GM19238 (cell line): ENCODE results near the gene GFRA1.
"Not testable (repeated sequence)": the region's sequence is repeated elsewhere in the genome, so short reads cannot be mapped to it uniquely, and the experiment has no call there.

ENCODE experiments used
- DNase-seq: peaks from one replicate; pipeline ENCODE4 v3.0.0; 2011; ENCODE audit warnings: low spot score; ENCODE audit not compliant: insufficient read length

Gene GFRA1

DNA sequence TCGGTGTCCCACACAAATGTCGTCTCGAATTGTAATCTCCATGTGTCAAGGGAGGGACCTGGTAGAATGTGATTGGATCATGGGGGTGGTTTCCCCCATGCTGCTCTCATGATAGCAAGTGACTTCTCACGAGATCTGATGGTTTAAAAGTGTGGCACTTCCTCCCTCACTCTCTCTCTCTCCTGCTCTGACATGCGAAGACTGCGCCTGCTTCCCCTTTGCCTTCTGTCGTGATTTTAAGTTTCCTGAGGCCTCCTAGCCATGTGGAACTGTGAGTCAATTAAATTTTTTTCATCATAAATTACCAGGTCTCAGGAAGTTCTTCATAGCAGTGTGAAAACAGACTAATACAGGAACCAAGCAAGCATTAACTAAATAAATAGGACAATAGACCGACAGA lies 229.1 kb downstream of the GFRA1 start:
- no peak for DNase-seq

DNA sequence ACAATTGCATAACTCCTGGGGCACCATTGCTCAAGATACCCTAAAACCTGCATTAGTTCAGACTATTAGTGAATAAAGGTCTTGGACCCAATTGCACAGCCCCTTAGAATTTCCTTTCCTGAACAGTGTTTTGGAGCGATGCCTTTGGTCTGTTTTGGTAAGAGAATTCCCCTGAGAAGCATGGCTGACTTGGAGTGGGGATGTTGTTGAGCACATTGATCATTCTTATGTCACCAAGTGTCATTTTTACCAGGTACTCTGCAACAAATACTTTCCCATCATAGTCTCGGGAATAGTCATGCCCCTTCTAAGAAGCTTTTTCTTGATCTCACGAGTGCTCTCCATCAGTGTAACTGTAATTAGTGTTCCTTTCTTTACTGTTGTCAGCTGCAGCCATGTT lies 229.7 kb downstream of the GFRA1 start:
- DNase-seq: no peak

DNA sequence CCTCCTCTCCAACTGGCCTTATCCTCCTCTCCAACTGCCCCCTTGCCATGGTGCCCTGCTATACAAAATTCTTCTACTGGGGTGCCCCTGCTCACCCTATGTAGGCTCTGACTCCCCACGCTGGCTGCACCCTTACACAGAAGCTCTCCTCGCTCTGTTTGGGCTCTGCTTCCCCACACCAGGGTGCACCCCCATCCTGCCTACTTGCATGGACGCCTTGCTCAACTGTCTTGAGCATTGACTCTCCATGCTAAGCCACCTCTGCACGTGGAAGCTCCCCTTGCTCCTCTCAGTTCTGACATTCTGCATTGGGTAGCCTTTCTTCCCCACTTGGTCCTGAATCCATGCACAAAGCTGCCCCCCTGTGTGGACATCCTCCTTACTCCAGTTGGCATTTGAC lies 231.1 kb downstream of the GFRA1 start:
- no peak for DNase-seq

DNA sequence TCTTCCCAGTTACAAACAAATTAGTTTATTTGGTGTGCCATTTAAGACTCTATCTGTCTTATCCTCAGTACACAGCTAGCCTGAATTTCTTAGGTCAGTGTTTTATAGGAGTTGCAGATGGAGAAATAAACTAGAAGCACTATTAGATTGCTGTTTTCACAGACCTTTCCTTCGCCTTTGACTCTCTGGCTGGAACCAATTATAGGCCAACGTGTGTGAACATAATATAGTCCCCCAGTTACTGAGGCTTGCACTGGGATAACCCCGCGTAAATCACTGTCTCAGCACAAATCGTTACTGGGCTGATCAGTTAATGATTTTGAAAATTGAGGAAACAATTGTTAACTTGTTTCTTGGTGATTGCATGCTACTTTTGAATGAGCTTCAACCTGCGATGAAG lies 233.4 kb downstream of the GFRA1 start:
- no peak for DNase-seq

DNA sequence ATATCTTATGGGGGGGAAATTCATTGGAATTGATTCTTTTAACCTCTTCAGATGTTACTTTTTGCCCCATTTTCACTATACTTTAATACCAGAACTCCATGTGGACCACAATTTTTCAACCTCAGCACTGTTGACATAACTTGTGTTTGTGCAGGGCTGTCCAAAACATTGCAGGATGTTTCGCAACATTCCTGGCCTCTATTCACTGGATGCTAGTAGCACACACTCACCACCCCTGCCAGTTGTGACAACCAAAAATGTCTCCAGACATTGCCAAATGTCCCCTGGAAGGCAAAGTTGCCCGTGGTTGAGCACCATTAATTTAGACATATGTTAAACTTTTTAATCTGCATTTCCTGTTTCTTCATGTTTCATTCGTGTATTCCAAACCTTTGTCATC lies 234.7 kb downstream of the GFRA1 start:
- no peak for DNase-seq

DNA sequence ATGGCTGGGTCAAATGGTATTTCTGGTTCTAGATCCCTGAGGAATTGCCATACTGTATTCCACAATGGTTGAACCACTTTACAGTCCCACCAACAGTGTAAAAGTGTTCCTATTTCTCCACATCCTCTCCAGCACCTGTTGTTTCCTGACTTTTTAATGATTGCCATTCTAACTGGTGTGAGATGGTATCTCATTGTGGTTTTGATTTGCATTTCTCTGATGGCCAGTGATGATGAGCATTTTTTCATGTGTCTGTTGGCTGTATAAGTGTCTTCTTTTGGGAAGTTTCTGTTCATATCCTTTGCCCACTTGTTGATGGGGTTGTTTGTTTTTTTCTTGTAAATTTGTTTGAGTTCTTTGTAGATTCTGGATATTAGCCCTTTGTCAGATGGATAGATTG lies 237.6 kb downstream of the GFRA1 start:
- DNase-seq: not testable (repeated sequence)

DNA sequence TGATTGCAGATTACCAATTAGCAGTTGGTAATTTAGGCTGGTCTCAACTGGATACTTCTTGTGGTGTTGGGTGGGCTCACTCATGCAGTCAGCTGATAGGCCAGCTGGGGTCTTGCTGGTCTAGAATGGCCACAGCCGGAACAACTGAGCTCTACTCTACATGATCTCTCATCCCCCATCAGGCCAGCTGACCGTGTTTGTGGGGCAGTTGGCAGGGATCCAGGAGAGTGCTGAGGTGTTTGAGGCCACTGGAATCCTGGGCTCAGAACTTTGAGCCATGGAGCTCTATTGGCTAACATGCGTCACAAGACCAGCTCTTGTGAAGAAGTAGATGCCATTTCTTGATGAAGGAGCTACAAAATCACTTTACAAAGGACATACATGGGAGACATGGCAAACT lies 242.4 kb downstream of the GFRA1 start:
- no peak for DNase-seq

DNA sequence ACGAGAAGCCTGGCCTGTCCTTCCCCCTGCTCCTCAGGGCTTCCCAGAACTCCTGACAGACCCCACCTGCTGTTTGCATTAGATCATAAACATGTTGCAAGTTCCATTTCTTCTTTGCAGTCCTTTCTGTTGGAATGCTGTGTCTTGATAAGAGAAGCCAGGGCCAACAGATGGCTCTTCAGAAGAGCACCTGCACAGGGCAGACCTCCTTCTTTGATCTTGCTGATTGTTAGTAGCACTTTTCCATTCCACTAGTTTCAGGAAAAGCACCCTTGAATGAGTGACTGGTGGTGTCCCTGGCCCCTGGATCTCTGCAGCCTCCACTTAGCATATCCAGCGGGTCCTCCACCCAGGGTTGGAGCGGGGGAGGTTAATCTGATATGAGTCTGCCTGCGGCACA lies 243.2 kb downstream of the GFRA1 start:
- DNase-seq: no peak

DNA sequence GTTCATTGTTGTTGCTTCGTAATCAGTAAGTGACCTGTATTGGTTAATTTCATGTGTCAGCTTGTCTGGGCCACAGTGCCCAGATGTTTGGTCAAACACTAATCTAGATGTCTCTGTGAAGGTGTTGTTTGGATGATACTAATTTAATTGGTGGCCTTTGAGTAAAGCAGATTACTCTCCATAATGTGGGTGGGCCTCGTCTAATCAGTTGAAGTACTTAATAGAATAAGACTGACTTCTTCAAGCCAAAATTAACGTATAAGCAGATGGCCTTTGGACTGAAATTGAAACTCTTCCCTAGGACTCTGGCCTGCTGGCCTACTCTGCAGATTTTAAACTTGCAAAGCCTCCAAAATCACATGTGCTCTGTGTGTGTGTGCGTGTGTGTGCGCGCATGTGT lies 245.7 kb downstream of the GFRA1 start:
- DNase-seq: no peak

DNA sequence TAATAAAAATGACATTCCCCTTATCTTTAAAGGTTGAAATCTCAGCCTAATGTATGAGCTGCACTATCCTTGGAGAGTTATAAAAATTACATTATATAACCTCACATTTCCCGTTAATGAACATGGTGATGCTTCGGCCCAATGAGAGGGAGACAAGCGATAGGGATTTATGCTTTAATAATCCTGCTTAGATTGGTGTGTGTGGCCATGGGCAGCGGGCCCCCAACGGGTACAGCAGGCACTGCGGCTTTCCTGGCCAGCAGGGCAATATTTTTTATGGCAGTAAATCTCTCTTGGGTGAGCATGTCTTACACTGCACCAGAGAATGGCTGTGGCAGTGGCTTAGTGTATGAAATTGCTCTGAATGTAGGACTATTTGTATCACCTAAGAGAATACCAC lies 246.3 kb downstream of the GFRA1 start:
- DNase-seq: no peak

DNA sequence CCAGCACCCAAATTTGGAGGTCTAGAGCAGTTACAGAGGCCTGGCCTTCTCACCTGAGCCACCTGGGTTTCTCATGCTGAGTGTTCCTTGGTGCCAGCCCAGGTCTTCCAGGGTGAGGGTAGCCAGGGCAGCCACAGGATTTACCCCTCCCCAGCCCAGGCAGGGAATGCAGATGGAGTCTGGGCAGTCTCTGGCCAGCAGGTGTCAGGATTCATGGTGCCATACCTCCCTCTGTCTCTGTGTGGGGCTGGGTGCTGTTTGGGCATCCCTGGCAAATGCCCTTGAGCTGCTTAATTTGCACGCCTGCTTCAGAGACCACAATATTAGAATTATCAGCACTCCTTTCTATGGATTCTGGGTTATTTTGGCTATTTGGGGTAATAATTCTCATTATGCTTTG lies 246.7 kb downstream of the GFRA1 start:
- DNase-seq: no peak

DNA sequence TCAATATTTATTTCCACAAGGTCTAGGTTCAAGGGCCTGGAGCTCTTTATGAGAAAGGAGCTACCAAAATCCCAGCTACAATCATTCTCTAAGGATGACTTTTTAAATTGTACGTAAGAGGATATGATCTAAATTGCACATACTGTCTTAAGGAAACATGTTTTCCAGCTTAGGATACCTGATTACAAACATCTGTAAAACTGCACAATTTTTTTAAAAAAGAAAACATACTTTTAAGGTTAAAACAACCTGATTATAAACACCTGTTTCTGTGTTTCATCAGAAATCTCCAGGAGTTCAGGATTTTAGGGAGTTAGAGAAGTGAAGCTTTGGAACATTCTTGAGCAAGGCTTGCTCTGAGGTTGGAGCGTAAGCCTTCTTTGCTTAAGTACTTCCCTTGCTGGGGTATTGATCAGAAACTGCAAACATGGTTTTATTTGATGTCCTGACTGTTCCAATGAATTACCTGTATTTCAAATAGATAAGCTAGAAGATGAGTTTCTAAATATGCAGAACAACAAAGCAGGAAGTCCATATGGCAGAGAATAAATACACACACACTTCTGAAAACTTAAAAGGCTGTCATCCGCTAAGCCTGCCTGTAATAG lies 248.6 kb downstream of the GFRA1 start:
- no peak for DNase-seq

DNA sequence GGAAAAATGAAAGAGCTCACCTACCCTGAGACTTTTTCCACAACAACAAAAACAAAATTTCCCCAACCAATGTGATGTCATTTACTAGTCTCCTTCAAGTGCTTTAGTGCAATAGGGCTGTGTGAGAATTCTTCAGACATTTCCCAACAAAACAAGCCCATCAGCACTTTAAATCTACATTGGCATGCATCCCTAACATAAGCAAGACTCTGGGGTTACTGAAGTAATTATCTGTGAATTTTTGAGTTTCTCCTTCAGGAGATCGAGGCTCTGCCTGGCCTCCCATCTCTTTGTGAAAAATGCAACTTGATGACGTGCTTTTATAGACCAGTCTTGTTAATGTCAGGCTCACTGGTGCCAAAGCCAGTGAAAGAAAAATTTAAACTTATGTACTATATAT lies 255.6 kb downstream of the GFRA1 start:
- DNase-seq: no peak

DNA sequence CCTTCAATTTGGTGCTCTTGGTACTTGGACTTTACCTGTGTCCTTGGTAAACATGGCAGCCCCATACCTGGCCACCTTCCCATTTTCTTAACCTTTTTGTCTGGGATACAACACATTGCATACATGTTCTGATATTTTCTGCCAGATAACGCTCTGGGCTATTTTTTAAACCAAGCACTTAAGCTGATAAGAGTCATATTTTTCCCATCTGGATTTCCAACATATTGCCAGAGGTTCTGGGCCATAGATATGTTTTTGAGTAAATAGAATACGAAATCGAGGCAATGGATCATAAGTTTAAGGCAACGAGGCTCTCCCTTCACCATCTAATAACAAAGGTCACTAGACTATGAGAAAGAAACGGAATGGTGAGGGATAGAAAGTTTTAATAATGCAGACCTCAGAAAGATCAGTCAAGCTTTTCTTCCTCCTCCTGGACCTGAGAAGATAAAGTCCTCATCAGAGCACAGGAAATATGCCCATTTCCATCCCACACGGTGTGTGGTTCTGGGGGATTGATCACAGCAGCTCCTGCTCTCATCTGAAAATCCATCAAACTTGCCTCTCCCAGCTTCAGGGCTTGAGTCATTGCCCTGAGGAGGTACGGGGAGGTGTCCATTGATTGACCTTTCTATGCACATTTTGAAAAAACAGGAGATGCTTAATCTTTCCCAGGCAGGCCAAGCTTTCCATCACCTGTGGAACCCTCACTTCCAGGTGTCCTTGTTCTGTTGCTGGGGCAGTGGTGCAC lies 257.2 kb downstream of the GFRA1 start:
- DNase-seq: no peak

DNA sequence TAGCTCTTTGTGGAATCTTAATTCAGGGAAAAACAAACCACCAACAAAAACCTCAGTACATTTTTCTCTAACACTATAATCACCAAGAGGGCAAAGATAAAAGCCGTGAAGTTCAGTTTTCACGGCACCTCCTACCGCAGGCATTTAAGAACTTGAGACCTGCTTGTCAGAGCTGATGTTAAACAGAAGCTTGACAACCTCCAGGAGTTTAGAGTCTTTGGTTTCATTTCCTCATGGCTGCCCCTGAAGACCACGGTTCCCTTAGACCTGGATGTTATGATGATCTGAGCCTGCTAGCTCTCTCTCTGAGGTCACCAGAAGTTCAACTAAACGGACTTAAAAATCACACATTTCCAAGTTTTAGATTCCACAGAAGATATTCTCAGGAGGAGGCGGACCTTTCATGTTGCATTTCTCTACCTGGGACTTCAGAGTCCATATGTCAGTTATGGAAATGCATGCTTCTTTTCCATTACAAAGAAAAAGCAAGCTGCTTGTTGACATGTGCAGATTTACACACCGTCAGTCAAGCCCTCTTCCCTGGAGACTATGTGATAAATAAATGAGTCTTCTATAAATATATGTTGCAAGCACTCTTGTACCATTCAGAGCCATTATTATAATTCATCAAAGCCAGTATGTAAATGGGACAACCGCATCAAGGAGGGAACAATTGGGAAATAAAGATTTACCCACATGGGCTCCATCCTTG lies 258.0 kb downstream of the GFRA1 start:
- DNase-seq: no peak

DNA sequence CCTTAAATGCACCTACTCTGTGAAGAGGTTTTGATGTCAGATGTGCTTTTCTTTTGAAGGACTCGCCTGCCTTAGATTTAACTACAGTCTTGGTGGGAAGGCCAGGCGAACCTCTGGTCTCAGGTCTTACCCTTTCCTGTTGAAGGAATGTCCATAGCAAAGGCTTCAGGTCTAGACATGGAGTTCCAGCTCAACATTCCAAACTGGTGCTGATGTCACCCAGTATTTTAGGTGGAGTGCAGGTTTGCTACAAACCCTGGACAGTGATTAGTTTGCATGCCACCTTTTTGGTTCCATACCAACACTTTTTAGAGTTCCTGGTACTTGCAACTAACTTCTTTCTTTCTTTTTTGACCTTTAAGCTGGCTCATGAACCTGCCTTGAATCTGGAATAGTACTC lies 258.7 kb downstream of the GFRA1 start:
- no peak for DNase-seq

DNA sequence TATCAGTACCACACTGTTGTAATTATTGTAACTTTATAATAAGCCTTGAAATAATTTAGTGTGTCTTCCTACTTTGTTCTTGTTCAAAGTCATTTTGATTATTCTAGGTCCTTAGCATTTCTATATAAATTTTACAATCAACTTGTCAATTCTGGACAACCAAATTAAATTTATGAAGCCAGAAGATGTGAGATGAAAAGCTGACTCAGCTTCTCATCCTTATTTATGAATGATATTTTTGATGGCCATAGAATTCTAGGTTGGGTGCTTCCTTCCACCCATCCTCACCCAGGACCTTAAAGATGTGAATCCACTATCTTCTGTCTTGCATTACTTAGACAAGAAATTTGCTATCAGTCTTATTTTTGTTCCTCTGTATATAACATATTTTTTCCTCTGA lies 261.1 kb downstream of the GFRA1 start:
- DNase-seq: no peak

DNA sequence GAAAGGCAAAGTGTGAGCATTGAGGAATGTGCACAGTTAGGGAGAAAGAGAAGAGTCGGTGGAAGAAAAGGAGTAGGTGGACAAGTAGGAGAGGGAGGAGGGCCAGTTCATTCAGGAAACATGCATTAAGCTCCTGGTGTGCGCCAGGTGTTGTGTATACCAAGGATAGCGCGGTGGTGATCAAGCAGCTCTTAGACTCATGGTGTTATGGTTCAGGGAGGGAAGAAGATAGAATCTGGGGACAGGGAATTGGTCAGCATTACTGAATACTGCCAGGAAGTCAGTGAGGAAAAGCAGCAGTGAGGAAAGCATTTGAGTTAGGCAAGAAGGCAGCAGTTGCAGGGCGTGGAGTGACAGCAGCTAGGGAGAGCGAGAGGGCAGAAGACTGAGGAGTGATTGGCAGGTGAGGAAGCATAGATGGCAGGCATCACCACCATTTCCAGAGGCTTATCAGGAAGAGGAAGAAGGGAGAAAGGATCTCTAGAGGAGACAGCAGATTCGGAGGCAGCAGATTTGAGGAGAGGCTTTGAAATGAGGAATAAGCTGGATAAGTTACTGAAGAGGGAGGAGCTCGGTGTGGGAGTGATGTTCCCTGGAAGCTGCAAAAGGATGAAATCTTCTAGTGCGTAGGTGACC lies 265.6 kb downstream of the GFRA1 start:
- DNase-seq: no peak
